ENCODE data around the gene AKAP6. TPM values are rescaled to one million over a fixed set of nuclear protein-coding genes. Genes with fewer than 3 reads are reported as not detected.

Gene AKAP6
- total and polyA plus RNA-seq, 2 of the 8 experiments (the other 6 are each of a cell fraction or from before 2014, with no cell fraction given), result 0.09 to 0.89 TPM

DNA sequence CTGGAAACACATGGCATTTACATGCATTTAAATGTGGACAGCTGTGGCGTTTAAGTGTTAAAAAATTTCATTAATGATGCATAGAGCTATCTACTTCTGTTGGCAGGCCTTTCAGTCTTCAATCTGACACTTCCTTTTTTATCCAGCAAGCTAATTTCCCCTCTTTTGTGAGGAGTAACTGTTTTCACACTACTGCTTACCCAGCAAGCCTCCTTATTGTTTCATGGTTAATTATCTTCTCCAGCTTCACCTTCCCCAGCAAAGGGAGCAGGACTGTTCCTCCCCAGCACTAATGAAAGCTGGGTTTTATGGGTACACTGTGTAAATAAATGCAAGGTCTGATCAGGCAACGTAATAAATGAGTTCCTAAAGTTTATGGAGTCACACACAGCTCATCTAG is 480.2 kb downstream of the AKAP6 start (continued):
- TF ChIP-seq, protein P1, sequence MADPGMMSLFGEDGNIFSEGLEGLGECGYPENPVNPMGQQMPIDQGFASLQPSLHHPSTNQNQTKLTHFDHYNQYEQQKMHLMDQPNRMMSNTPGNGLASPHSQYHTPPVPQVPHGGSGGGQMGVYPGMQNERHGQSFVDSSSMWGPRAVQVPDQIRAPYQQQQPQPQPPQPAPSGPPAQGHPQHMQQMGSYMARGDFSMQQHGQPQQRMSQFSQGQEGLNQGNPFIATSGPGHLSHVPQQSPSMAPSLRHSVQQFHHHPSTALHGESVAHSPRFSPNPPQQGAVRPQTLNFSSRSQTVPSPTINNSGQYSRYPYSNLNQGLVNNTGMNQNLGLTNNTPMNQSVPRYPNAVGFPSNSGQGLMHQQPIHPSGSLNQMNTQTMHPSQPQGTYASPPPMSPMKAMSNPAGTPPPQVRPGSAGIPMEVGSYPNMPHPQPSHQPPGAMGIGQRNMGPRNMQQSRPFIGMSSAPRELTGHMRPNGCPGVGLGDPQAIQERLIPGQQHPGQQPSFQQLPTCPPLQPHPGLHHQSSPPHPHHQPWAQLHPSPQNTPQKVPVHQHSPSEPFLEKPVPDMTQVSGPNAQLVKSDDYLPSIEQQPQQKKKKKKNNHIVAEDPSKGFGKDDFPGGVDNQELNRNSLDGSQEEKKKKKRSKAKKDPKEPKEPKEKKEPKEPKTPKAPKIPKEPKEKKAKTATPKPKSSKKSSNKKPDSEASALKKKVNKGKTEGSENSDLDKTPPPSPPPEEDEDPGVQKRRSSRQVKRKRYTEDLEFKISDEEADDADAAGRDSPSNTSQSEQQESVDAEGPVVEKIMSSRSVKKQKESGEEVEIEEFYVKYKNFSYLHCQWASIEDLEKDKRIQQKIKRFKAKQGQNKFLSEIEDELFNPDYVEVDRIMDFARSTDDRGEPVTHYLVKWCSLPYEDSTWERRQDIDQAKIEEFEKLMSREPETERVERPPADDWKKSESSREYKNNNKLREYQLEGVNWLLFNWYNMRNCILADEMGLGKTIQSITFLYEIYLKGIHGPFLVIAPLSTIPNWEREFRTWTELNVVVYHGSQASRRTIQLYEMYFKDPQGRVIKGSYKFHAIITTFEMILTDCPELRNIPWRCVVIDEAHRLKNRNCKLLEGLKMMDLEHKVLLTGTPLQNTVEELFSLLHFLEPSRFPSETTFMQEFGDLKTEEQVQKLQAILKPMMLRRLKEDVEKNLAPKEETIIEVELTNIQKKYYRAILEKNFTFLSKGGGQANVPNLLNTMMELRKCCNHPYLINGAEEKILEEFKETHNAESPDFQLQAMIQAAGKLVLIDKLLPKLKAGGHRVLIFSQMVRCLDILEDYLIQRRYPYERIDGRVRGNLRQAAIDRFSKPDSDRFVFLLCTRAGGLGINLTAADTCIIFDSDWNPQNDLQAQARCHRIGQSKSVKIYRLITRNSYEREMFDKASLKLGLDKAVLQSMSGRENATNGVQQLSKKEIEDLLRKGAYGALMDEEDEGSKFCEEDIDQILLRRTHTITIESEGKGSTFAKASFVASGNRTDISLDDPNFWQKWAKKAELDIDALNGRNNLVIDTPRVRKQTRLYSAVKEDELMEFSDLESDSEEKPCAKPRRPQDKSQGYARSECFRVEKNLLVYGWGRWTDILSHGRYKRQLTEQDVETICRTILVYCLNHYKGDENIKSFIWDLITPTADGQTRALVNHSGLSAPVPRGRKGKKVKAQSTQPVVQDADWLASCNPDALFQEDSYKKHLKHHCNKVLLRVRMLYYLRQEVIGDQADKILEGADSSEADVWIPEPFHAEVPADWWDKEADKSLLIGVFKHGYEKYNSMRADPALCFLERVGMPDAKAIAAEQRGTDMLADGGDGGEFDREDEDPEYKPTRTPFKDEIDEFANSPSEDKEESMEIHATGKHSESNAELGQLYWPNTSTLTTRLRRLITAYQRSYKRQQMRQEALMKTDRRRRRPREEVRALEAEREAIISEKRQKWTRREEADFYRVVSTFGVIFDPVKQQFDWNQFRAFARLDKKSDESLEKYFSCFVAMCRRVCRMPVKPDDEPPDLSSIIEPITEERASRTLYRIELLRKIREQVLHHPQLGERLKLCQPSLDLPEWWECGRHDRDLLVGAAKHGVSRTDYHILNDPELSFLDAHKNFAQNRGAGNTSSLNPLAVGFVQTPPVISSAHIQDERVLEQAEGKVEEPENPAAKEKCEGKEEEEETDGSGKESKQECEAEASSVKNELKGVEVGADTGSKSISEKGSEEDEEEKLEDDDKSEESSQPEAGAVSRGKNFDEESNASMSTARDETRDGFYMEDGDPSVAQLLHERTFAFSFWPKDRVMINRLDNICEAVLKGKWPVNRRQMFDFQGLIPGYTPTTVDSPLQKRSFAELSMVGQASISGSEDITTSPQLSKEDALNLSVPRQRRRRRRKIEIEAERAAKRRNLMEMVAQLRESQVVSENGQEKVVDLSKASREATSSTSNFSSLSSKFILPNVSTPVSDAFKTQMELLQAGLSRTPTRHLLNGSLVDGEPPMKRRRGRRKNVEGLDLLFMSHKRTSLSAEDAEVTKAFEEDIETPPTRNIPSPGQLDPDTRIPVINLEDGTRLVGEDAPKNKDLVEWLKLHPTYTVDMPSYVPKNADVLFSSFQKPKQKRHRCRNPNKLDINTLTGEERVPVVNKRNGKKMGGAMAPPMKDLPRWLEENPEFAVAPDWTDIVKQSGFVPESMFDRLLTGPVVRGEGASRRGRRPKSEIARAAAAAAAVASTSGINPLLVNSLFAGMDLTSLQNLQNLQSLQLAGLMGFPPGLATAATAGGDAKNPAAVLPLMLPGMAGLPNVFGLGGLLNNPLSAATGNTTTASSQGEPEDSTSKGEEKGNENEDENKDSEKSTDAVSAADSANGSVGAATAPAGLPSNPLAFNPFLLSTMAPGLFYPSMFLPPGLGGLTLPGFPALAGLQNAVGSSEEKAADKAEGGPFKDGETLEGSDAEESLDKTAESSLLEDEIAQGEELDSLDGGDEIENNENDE (IDR thresholded peaks at IDR 0.05; ENCODE audit: insufficient replicate concordance, low read length), result no peak
- TF ChIP-seq, protein P2, sequence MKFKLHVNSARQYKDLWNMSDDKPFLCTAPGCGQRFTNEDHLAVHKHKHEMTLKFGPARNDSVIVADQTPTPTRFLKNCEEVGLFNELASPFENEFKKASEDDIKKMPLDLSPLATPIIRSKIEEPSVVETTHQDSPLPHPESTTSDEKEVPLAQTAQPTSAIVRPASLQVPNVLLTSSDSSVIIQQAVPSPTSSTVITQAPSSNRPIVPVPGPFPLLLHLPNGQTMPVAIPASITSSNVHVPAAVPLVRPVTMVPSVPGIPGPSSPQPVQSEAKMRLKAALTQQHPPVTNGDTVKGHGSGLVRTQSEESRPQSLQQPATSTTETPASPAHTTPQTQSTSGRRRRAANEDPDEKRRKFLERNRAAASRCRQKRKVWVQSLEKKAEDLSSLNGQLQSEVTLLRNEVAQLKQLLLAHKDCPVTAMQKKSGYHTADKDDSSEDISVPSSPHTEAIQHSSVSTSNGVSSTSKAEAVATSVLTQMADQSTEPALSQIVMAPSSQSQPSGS (IDR thresholded peaks at IDR 0.05; ENCODE audit: low read length), result no peak
